Lower lobe of right lung (tissue), 2 donors: Measurements from ENCODE around the gene AP2M1. TPM values are rescaled to one million over a fixed set of nuclear protein-coding genes. Genes with fewer than 3 reads are reported as not detected.

Source experiments
- ATAC-seq, 2 donors: fragments of 200-7000 bp; cut with Tn5 transposase; one replicate each; pipeline ENCODE4 v1.9.1; 2020 to 2022; ENCODE audit warnings: mild to moderate bottlenecking in 2 of 2, moderate library complexity in 2 of 2
- DNase-seq: peaks from one replicate; pipeline ENCODE4 v3.0.0-alpha.2; 2020
- H3K27ac ChIP-seq: fragments of 200-600 bp; one replicate; pipeline ENCODE4 v1.8.0; 2022
- H3K27me3 ChIP-seq: fragments of 200-600 bp; one replicate; pipeline ENCODE4 v1.8.0; 2022; ENCODE audit warnings: low read depth
- H3K36me3 ChIP-seq: fragments of 200-600 bp; one replicate; pipeline ENCODE4 v1.8.0; 2022; ENCODE audit warnings: mild to moderate bottlenecking
- H3K4me1 ChIP-seq: fragments of 200-600 bp; one replicate; pipeline ENCODE4 v1.8.0; 2022
- H3K4me3 ChIP-seq: fragments of 200-600 bp; one replicate; pipeline ENCODE4 v1.8.0; 2022; ENCODE audit warnings: mild to moderate bottlenecking
- H3K9me3 ChIP-seq: fragments of 200-600 bp; one replicate; pipeline ENCODE4 v1.8.0; 2022
- CTCF ChIP-seq: fragments of 200-600 bp; IDR thresholded peaks from one replicate; pipeline ENCODE4 v1.8.0; 2022; ENCODE audit warnings: antibody characterized with exemption, mild to moderate bottlenecking
- intact Hi-C: fragments of 100-400 bp; cut with DNase I; formaldehyde crosslinking; loops from one replicate; pipeline ENCODE4 v1.11.0; 2022
- total RNA-seq: library from RNA; stranded (reverse); fragmentation: NEBNext Ultra II Directional; extraction: Animal tissue kit (Norgen Biotek cat#: 25700); gene quantifications from one replicate; pipeline ENCODE4 v1.2.1, GENCODE V29; 2021
- donor health status: DM: no; HTN: yes; CAD: no; lungs with severe emphysema.

Gene AP2M1
- total RNA-seq, 1 donor from 2014 or later, result 241 TPM

- Histone ChIP-seq H3K36me3 (no peaks in the 10 kb centered on the region), H3K4me1 (no peaks in the 10 kb centered on the region), H3K4me3 (no peak overlapping the region), H3K27ac (no peak overlapping the region), H3K9me3 (no peaks in the 10 kb centered on the region), H3K27me3 (no peaks in the 10 kb centered on the region)
- intact Hi-C loops, result no loop called here
- DNase-seq (no peak), ATAC-seq (no peak)
- no peak for TF ChIP-seq CTCF
Observed at GRCh38 chr3:184218814-184219213, 44.2 kb downstream of the AP2M1 start.

DNA sequence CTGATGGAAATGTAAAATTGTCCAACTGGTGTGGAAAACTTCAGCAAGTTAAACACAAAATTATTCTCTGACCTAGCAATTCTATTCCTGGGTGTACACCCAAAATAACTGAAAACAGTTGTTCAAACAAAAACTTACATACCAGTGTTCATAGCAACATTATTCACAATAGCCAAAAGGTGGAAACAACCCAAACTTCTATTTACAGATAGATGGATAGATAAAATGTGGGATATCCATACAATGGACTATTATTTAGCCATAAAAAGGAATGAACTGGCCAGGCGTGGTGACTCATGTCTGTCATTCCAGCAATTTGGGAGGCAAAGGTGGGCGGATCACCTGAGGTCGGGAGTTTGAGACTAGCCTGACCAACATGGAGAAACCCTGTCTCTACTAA, 47.9 kb downstream of the AP2M1 start:
- Histone ChIP-seq H3K4me1 (no peaks in the 10 kb centered on the region), H3K9me3 (no peaks in the 10 kb centered on the region), H3K27ac (no peak overlapping the region), H3K27me3 (peaks cover 5% of the 10 kb centered on the region), H3K36me3 (no peaks in the 10 kb centered on the region), H3K4me3 (no peak overlapping the region)
- intact Hi-C loops, result no loop called here
- ATAC-seq, result no peak
- DNase-seq, result no peak
- TF ChIP-seq CTCF, result no peak

DNA sequence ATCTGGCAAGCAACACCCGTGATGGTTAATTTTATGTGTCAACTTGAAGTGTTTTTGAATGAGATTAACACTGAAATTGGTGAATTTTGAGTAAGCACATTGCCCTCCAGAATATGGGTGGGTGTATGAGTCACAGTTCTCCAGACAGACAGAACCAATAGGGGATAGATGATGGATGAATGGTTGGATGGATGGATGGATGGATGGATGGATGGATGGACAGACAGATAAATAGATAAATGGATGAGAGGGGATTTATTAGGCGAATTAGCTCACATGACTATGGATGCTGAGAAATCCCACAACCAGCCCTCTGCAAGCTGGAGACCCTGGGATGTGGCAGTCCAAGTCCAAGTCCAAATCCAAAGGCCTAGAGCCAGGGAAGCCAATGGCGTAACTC, 49.3 kb downstream of the AP2M1 start:
- ATAC-seq (no peak), DNase-seq (no peak)
- H3K36me3 ChIP-seq, result no peaks in the 10 kb centered on the region
- H3K4me1 ChIP-seq, result peaks cover 4% of the 10 kb centered on the region
- no peak for TF ChIP-seq CTCF
- H3K9me3 ChIP-seq, result no peaks in the 10 kb centered on the region
- no peak overlapping the region for H3K27ac ChIP-seq
- intact Hi-C loops, result no loop called here
- peaks cover 18% of the 10 kb centered on the region for H3K27me3 ChIP-seq
- no peak overlapping the region for H3K4me3 ChIP-seq

GRCh38 chr3:184227481-184227935, 52.9 kb downstream of the AP2M1 start:
- Histone ChIP-seq H3K4me3 (no peak overlapping the region), H3K4me1 (peaks cover 18% of the 10 kb centered on the region), H3K27ac (no peak overlapping the region), H3K27me3 (peaks cover 50% of the 10 kb centered on the region), H3K9me3 (no peaks in the 10 kb centered on the region), H3K36me3 (no peaks in the 10 kb centered on the region)
- DNase-seq, result no peak
- TF ChIP-seq CTCF, result peak; percentile 81
- peak; percentile 34 to 56 for ATAC-seq
- intact Hi-C loops, result no loop called here

DNA sequence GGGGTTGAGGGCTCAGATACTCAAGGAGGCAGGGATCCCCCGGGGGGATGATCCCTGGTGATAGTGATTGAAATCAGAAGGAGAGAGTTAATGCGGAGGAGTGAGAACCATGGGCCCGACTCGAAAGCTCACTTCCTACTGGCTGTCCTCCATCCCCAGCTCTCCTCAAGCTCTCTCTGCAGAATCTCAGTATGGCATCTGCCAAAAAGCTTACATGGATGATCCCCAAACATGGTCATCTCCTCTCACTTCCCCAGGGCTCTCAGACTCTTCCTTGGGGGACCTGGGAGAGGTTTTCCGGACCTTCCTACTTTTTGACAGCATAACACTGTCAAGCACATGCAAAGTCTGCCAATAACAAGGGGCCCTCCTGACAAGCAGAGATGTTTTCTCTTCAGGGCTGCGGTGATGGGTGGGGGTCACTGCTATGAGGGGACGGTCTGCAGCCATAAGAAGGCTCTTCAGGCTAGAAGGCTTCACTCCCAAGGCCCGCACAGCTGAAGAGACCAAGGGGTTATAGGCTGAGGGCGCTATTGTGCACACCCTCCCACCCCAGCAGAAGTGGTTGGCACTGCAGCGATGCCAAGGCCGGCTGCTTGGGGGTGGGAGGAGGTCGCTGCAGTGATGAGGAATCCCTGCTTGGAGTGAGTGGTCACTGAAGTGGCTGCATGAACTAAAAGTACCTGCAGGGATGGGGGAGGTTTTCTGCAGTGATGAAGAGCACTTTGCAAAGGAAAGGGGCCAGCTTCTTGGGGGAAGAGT, 53.9 kb downstream of the AP2M1 start:
- DNase-seq, result no peak
- Histone ChIP-seq H3K27me3 (peaks cover 60% of the 10 kb centered on the region), H3K36me3 (no peaks in the 10 kb centered on the region), H3K27ac (no peak overlapping the region), H3K4me3 (peak overlapping the region; percentile 61), H3K4me1 (peaks cover 18% of the 10 kb centered on the region), H3K9me3 (no peaks in the 10 kb centered on the region)
- TF ChIP-seq CTCF, result no peak
- intact Hi-C loops, result no loop called here
- no peak for ATAC-seq
